GM19438 (cell line): ENCODE results near the gene NELL2.
A peak's percentile ranks its signal among the peaks of the same experiment; 100 is the strongest.
"Not testable (repeated sequence)": the region's sequence is repeated elsewhere in the genome, so short reads cannot be mapped to it uniquely, and the experiment has no call there.

ENCODE experiments used
- ATAC-seq: cut with Tn5 transposase; IDR thresholded peaks from one replicate; pipeline ENCODE4 v1.9.1; 2021; ENCODE audit warnings: low read depth; ENCODE audit not compliant: unreplicated experiment

The NELL2 gene

DNA sequence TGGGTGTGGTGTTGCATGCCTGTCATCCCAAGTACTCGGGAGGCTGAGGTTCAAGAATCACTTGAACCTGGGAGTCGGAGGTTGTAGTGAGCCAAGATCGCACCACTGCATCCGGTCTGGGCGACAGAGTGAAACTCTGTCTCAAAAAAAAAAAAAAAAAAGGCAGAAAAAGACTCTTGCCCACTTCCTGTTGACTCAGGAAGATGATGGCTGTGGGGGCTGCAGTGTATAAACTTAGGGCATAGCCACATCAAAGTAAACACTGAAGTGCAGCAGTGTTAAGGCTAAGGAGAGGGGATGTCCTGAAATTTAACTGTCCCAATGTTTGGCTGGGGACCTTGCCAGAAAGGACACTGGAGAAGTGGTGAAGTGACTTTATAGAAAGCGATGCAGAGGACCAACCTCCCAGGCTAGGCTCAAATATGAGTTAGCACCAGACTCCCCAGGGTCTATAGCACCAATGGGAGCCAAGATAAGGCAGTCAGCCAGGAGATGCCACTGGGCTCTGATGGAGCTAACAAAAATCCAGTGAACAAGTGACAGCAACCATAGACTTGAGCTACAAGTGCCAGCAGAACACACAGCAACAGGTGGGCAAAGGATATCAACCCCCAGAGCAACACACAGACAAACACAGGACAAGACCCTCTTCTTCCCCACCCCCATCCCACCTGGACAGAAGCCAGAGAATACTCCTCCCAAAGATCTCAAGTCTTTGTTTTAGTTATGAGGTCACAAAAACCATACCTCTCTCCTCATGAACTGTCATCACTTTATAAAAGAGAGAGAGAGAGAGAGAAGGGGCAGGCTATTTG, 28.0 kb downstream of the NELL2 start:
- ATAC-seq: peak; percentile 96

DNA sequence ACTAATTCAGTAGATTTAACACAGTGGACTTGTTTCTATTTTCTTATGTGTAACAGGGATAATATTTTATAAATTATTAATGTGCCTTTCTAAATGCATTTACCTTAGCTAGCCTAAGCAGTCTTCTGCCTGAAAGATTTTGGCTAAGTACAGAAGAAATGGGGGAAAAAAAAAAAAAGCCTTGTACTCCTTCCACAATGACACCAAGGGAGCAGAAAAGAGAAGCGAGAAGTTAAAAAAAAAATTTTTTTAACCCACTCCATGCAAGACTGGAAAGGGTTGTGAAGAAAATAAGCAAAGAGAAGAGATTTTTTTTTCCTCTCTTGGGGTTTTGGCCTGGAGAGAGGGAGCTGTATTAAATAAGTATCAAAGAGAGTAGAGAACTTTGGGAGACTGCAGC, 28.7 kb downstream of the NELL2 start:
- peak; percentile 31 for ATAC-seq

DNA sequence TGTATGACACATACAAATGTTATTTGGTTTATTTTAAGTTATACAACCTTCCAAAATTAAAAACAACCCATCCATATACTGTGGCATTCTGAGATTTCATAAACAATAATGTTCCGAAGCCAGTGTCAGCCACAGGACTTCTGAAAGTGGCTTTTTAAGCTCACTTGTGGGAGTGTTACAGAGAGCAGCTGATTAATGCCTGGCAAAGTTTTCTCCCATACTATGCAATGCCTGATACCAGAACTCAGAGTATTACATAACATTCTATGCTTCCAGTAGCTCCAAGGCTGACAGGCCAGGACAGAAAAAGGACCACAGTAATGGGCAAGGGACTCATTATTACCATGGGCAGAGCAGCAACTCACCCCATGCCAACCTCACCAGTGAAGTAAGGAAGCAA, 29.3 kb downstream of the NELL2 start:
- ATAC-seq: no peak

DNA sequence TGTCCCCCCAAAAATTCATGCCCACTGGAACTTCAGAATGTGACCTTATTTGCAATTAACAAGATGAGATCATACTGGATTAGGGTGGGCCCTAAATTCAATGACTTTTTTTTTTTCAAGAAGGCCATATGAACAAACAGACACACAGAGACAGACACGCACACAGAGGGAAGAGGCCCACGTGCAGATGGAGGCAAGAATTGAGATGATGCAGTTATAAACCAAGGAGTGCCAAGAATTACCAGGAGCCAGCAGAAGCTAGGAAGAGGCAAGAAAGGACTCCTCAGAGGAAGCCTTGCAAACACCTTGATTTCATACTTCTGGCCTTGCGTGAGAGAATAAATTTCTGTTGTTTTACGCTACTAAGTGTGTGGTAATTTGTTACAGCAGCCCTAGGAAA, 33.4 kb downstream of the NELL2 start:
- no peak for ATAC-seq

DNA sequence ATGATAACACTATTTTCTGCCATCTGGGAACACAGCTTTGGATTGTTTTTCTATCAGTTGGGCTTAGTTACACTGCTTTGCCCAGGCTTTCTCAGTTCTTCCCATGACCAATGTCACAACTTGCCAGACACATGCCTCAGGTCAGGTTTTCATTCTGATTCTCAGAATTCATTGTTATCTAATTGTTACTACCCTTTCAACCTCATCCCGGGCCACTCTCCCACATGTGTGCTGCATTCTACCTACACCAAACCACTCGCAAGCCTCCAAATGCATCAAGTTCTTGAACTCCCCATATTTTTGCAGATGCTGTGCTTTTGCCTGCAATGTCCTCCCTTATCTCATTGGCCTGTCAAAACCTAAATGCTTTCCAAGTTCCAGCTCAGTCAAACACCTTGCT, 36.3 kb downstream of the NELL2 start:
- ATAC-seq: no peak

DNA sequence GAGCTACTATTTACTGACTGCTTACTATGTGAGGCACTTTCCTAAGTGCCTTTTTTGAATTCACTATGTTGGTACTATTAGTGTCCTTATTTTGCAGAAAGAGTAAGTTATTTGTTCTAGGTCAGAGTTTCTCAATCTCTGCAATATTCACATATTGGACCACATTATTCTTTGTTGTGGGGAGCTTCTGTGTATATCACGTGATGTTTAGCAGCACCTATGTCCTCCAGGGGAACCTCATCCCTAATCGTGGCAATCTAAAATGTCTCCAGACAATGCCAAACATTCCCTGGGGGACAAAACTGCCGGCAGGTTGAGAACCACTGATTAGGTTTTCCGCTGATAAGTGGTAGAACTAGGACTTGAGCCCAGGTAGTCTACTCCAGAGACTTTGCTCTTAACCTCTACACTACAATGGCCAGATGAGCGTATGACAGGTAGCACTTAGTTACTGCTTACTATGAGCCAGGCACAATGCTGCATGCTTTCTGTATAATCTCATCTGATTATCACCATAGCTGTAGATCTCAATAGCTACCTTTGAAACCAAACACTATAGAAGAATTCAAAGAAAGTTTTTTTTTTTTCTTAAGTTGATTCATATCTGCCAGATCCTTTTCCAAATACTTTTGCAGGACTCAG, 38.9 kb downstream of the NELL2 start:
- ATAC-seq: no peak

DNA sequence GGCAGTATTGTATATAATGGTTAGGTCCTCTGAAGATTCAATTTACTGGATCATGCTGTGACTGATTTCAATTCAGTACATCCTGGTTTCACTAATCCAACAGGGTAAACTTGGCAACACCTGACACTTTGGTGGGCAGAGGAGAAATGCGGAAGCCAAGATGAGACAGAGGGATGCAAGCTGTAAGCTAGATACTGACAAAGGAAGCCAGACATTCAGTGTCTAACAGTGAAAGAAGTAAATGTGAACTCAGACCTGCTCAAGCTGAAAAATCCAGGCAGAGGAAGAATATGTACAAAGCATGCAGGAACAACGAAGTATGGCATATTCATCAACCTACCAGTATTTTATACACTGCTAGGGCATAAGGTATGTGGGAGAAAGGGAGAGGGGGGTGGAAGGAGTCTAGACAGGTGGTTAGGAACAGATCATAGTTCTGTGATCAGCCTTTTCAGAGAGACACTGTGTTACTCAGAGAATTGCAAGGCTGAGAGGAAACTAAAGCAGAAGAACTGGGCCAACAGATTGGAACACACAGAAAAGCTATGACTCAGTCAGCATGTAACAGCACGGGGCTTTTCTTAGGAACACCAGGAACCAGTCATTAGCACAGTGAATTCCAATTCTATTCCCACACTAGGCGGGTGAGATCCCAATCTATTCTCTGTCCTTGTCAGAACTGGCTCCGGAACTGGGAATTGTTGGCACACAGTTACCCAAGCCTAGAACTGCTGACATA, 40.3 kb downstream of the NELL2 start:
- no peak for ATAC-seq

DNA sequence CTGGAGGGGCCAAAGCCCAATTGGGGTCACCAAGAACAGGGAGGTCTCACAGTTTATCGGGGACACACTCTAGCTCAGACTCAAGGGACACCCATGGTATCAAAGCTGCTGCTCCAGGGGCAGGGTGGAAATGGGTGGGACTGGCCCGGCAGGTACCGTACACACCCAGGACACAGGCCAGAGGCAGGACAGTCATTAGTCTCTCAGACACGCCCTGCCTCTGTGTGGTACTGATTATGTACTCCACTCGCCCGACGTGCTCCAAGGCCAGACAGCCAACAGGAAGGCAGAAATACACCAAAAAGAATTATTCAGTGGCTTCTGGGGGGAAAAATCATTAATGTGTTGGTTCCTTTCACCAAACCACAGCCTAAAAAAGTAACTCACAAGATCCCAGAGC, 41.1 kb downstream of the NELL2 start:
- not testable (repeated sequence) for ATAC-seq

DNA sequence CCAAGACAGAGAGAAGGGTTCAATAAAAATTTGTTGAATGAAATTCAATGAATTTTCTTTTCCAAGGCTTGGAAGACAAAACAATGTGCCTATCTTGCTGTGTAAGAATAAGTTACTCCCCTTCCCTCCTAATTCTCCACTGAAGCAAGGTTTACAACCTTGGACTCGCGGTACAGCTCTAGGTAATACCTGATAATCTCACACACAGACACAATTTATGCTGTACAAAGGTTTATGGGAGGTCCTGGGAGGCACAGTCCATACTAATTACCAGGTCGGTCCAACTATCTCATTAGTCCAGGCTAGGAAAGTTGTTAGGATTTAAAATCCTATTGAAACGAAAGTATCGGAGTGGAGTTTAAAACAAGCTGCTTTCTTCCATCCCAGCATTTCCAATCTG, 42.6 kb downstream of the NELL2 start:
- ATAC-seq: no peak

DNA sequence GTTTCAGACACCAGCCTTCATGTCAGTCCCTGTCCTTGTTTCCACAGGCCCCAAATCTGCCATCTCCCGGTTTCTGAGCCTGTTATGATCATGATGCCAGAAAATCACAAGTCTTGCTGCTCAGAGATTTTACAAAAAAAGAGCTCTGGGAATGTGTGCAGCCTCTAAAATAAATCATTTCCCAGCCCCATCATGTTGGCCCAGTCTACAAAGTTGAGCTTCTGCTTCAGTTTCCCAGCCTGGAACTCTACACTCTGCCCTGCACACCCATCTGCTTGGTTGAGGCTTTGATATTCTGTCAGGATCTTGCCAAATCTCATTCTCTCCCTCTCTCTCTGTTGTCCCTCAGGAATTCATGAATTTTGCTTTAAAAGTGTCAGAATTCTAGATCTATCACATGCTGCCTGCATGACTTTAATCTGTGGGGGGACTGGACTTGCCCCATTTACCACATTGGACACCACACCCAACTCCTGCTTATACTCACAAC, 45.5 kb downstream of the NELL2 start:
- no peak for ATAC-seq

DNA sequence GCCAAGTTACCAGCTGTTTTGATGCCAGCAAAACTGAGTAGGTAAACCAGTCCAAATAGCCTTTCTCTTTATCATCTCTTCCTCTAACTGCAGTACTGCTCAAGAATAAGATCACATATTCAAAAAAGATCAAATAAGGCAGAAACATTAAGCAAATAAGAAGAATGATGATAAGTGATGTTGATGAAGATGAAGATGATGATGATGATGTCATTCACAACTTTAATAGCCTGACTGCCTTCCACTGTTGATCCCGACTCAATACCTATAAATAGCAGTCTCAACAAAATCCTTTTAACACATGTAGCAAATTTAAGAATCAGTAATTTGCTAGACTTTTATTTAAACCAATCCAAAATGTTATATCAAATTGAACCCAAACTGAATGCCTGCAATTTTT, 47.1 kb downstream of the NELL2 start:
- no peak for ATAC-seq

DNA sequence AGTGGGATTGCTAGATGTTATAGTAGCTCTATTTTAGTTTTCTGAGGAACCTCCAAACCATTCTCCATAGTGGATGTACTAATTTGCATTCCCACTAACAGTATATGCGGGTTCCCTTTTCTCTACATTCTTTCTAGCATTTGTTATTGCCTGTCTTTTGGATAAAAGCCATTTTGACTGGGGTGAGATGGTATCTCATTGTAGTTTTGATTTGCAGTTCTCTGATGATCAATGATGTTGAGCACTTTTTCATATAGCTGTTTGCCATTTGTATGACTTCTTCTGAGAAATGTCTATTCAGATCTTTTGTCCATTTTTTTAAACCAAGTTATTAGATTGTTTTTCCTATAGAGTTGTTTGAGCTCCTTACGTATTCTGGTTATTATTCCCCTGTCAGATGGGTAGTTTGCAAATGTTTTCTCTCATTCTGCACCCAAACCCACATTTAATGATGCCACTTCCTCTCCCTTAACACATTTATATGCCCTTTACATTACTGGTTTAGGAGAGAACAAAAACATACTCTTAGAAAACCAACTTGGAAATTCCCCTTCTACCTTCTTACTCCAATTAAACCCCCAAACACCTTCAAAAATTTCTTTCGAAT, 48.2 kb downstream of the NELL2 start:
- no peak for ATAC-seq

DNA sequence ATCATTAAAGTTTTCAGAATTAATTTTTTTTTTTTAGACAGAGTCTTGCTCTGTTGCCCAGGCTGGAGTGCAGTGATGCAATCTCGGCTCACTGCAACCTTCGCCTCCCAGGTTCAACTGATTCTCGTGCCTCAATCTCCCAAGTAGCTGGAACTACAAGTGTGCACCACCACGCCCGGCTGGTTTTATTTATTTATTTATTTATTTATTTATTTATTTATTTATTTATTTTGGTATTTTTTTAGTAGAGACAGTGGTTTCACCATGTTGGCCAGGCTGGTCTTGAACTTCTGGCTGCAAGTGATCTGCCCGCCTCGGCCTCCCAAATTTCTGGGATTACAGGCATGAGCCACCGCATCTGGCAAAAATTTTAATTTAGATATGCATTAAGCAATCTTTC, 54.4 kb downstream of the NELL2 start:
- not testable (repeated sequence) for ATAC-seq

DNA sequence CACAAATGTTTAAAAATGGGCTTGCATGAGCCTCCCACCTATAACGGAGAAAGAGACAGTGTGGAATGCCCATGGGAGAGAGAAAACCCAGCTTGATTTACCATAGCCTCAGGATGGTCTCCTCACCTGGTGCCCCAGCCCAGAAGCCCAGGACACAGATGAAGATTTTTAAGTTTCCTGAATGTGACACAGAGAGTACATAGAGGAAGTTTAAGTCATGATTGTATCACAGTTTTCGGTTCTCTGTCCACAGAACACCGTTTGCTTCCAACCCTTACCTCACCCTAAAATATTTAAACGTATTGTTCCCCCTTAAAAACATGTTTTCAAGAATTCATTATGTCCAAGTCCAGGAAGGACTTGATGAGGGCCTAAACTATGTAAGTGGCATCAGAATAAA, 56.2 kb downstream of the NELL2 start:
- ATAC-seq: no peak

DNA sequence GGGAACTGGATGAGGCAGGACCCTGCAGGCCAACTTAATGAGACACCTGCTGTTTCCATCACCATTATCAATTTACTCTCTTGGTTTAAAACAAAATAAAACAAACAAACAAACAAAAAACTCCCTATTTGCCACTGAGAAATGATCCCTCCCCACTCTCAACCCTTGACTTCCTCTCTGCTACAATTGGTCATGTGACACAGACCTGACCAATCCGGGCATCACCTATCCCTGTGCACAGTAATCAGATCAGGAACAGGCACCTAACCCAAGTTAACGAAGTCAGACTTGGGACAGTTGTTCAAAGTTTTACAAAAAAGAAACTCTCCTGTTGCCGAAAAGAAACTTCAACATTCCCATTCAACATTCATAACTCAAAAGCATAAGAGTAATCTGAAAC, 58.4 kb downstream of the NELL2 start:
- ATAC-seq: no peak

DNA sequence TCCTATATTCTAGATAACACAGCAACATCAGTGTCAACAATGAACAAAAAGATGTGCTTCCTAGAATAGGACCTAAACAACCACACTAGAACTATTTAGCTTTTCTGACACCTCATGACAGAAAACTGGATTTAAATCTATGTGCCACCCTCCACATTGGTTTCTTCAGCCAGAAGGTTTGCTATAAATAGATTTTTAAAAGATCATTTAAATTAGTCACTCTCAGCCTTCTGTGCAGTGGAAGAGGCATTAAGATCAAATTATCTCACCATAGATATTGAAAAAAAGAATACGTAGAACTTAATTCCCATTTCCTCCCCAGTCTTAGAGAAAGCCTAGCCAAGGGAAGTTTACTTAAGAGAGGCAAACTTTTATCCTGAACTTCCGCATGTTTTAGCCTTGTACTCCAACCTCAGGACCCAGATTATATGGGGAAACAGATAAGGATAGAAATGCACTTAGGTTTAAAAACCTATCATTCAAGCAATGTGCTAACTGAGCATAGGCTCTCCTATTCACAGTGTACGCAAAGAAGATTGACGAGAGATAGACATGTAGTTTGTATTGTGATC, 59.6 kb downstream of the NELL2 start:
- ATAC-seq: no peak

DNA sequence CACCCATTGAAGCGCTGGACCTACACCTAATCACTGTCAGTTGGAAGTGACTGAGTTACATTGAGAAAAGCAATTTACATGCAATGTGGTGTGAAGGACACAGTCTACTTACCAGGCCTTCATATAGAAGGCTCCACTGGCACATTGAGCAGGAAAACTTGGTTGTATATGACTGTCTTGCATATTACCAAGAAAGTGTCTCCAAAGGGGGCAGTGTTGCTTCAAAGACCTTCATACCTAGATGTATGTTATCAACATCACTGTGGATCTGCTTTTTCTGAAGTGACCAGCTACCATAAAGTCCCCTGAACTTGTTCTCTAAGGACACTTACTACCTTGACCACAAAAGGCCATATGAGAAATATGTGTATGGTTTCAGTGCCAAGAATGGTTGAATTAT, 64.1 kb downstream of the NELL2 start:
- ATAC-seq: no peak

DNA sequence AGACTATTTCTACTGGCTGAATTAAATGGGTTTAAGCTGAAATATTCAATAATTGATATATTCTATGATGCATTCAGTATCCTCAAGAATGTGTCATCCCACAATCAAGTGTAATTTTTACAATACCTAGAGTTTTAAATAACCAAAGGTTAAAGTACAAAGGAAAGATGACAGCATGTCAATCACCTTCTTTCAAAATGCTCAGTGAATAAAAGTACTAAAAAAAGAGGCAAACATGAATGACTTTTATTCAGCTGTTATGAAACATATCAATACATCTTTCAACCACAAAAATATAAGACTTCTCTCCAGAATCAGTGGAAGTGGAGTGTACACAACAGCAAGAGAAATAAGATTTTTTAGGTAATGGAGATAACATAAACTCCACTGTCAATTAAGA, 72.0 kb downstream of the NELL2 start:
- ATAC-seq: no peak

DNA sequence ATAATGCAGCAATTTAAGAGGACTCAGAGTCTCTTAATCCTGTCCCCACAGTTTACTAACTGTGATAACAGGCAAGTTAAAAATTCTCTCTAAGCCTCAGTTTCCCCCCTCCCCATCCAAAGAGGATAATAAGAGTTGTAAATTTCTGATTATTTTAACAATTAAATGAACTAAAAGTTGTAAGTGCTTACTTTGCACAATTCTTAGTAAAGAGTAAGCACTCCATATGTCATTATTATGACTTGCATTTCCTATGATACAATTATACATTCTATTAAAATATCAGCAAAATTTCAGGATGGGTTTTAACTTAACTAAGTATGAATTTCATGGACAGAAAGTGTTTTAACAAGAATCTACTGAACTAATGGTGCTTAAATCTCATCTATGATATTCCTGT, 80.1 kb downstream of the NELL2 start:
- no peak for ATAC-seq

DNA sequence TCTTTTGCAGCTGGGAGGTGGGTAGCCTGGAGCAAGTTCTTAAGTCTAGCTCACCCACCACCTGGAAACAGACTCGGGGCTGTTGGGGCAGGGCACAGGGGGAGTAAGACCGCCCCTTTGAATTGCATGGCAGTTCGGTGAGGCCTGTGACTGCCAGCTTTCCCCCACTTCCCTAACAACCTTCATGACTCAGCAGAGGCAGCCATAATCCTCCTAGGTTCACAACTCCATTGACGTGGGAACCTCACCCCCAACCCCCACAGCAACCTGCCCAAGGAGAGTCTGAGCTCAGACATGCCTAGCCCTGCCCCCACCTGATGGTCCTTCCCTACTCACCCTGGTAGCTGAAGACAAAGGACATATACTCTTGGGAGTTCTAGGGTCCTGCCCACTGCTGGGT, 87.4 kb downstream of the NELL2 start:
- no peak for ATAC-seq
